GM12892 (cell line): ENCODE measurements around the gene DOK3.

Experiments
- DNase-seq: peaks from one replicate; pipeline ENCODE4 v3.0.0; 2011; ENCODE audit not compliant: insufficient read length
- FAIRE-seq: peaks from 2 replicates; lab custom pipeline; 2011; peaks lifted over from hg19 to GRCh38; lab: Jason Lieb, UNC
- POLR2A ChIP-seq: IDR thresholded peaks from 2 replicates; pipeline ENCODE4 v1.6.1; 2011; ENCODE audit warnings: low read depth, low read length, control low read depth
- POLR2AphosphoS5 ChIP-seq: IDR thresholded peaks from 2 replicates; pipeline ENCODE4 v1.6.1; 2011; ENCODE audit warnings: low read depth, low read length, control low read depth
- TAF1 ChIP-seq: IDR thresholded peaks from 2 replicates; pipeline ENCODE4 v1.6.1; 2011; ENCODE audit warnings: low read depth, mild to moderate bottlenecking, control low read depth, low read length, borderline replicate concordance

DOK3 gene

DNA sequence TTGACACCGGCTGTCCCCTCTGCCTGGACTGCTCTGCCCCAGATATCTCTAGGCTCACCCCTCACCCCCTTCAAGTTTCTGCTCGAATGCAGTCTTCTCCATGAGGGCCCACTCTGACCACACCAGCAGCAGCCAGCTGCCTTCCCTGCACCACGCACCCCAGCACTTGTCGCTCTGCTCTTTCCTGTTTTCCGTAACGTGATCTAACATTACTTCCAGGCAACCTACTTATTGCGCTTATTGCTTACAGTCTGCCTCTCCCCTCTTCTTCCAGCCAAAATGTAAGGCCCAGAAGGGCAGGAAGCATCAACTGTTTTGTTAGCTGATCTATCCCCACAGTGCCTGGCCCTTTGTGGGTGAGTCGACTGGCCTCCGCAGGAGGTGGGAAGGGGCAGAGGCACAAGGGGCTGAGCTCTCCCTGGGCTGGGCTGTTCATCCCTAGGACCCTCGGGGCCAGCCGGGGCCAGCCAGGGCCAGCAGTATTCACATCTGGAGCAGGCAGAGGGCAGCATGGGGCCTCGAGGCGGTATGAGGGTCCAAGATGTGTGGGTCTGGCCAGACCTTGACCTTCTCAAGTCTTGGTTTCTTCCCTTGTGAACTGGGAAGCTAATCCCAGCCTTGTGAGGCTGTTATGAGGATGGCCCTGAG is 24.6 kb downstream of the DOK3 start:
- no peak for FAIRE-seq
- no peak for DNase-seq
- TF ChIP-seq POLR2AphosphoS5 (peak; percentile 27; the same call in 1 of the 2 replicates), POLR2A (no peak)

- no peak for FAIRE-seq
- DNase-seq = no peak
- no peak for TF ChIP-seq TAF1
- TF ChIP-seq POLR2AphosphoS5 = peak; percentile 54
- peak; percentile 57 for TF ChIP-seq POLR2A
These were observed 25.4 kb downstream of the DOK3 start for GRCh38 chr5:177483994-177484901.

DNA sequence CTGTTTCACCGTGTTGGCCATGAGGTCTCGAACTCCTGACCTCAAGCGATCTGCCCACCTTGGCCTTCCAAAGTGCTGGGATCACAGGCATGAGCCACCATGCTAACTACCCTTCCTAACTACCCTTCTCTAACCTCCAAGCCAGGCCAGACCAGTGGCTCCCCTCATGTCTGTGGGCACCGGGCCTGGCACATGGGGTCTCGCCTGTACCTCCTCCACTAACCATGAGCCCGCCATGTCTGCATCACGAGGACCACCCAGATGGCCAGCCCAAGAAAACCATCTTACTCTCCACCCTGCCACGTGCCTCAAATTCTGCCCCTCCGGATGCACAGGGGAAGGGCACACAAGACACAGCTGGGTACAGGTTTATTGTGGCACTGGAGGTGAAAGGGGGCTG is 26.6 kb downstream of the DOK3 start:
- no peak for FAIRE-seq
- DNase-seq = no peak
- TF ChIP-seq POLR2AphosphoS5 (no peak), TAF1 (no peak), POLR2A (no peak; the same call in 1 of the 2 replicates)

GRCh38 chr5:177482359-177482795 is 27.2 kb downstream of the DOK3 start:
- FAIRE-seq = no peak
- TF ChIP-seq POLR2A (no peak), POLR2AphosphoS5 (peak; percentile 28; the same call in 1 of the 2 replicates), TAF1 (no peak)
- no peak for DNase-seq

GRCh38 chr5:177479774-177480173 is 29.9 kb downstream of the DOK3 start:
- no peak for FAIRE-seq
- TF ChIP-seq POLR2A (no peak), TAF1 (no peak), POLR2AphosphoS5 (no peak)
- DNase-seq = no peak

GRCh38 chr5:177478711-177479646 is 30.6 kb downstream of the DOK3 start:
- FAIRE-seq = no peak
- no peak for DNase-seq
- TF ChIP-seq POLR2A = no peak
- TF ChIP-seq TAF1 = no peak
- TF ChIP-seq POLR2AphosphoS5 = no peak

GRCh38 chr5:177477701-177478477 is 31.7 kb downstream of the DOK3 start:
- FAIRE-seq (no peak), DNase-seq (no peak)
- TF ChIP-seq POLR2A (no peak), POLR2AphosphoS5 (no peak), TAF1 (no peak)

DNA sequence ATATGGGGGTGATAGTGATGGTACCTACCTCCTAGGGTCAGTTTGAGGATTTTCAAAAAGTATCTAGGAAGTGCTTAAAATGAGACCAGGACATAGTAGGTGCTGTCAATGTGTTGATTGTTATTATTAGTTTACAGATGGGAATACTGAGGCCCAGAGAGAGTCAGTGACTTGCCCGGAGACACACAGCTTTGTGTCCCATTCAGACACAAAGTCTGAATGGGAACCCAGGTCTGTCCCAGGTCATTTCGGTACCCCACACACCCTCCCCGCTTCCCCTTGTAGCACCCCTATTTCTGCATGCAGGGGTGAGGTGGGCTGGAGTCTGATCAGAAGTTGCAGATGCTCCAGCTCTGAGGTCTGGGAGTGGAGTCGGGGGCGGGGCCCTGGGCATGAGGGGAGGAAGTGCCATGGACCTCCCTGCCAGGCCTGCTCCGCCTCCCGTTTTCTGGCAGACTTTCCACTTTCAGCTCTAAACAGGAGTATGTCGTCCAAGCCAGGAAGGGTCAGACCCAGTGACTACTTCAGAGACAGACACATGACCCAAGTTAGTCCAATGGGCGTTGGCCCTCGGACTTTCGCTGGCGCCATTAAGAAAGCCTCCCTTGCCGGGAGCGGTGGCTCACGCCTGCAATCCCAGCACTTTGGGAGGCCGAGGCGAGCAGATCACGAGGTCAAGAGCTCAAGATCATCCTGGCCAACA is 32.9 kb downstream of the DOK3 start:
- TF ChIP-seq POLR2A = no peak
- TF ChIP-seq TAF1 = no peak
- no peak for TF ChIP-seq POLR2AphosphoS5
- no peak for DNase-seq

DNA sequence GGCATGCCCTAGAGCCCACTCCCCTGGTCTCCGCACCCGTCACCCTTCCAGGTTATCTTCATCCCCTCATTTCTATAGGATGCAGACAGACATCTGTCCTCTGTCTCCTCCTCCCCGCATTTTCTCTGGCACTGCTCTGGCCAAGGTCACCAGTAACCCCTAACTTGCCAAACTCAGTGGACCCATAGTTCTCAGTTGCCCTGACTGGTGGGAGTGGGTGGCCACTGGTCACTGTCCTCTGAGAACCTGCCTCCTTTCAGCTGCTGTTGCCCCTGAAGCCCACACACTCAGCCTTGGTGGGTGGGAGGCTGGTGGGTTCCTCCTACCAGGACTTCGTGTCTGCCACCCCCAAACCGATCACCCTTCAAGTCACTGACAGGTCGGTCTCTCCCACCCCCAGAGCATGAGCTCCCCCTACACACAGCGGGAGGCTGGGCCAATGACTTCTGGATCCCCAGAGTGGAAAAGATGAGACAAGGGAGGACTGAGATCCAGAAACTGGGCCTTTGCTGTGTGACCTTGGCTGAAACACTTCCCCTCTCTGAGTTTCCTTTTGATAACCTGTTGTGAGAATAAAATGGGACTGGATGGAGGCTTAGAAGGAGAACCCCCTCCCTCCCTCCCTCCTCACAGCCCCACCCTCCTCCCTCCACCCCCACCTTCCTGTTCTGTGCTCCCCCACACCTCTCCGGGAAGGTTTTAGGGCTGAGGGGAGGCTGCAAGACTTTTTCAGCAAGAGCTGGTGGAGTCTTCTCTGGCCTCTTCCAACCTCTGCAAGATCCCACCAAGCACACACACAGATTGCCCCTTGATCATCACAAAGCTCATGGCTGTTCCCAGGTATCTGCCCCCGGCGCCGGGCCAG is 33.8 kb downstream of the DOK3 start:
- DNase-seq (no peak), FAIRE-seq (no peak)
- TF ChIP-seq POLR2A (no peak), POLR2AphosphoS5 (no peak), TAF1 (no peak)

More for the DNA sequence above, 32.9 kb downstream of the DOK3 start:
- no peak for FAIRE-seq
